Choroid plexus epithelial cell (primary cell): ENCODE measurements around the gene TOX2.
A peak's percentile ranks its signal among the peaks of the same experiment; 100 is the strongest.

Experiments used
- DNase-seq: peaks from one replicate; pipeline ENCODE4 v3.0.0-alpha.2; 2010; ENCODE audit warnings: low read depth
- H3K4me3 ChIP-seq: 2 replicates; pipeline ENCODE4 v1.5.1; 2011; ENCODE audit warnings: low read depth, mild to moderate bottlenecking, control low read depth, low read length, moderate library complexity
- CTCF ChIP-seq: conservative IDR thresholded peaks from 2 replicates; pipeline ENCODE4 v1.5.1; 2011; ENCODE audit warnings: low read depth, mild to moderate bottlenecking, control low read depth, inconsistent platforms, low read length, moderate library complexity

The TOX2 gene

GRCh38 chr20:43938932-43939761 lies 24.5 kb downstream of the TOX2 start:
- no peak overlapping the region for H3K4me3 ChIP-seq
- no peak for TF ChIP-seq CTCF
- peak; percentile 100 for DNase-seq

GRCh38 chr20:43939762-43940121 lies 25.1 kb downstream of the TOX2 start:
- TF ChIP-seq CTCF, result no peak
- no peak overlapping the region for H3K4me3 ChIP-seq
- peak; percentile 41 for DNase-seq

GRCh38 chr20:43940518-43941225 lies 26.0 kb downstream of the TOX2 start:
- H3K4me3 ChIP-seq, result no peak overlapping the region
- no peak for TF ChIP-seq CTCF
- no peak for DNase-seq

GRCh38 chr20:43941476-43942200 lies 27.0 kb downstream of the TOX2 start:
- no peak overlapping the region for H3K4me3 ChIP-seq
- peak; percentile 75 for DNase-seq
- no peak for TF ChIP-seq CTCF

- TF ChIP-seq CTCF, result no peak
Observed at GRCh38 chr20:43942201-43942590, 27.5 kb downstream of the TOX2 start.

GRCh38 chr20:43942667-43943285 lies 28.1 kb downstream of the TOX2 start:
- no peak for TF ChIP-seq CTCF
- DNase-seq, result peak; percentile 89
- no peak overlapping the region for H3K4me3 ChIP-seq

More at GRCh38 chr20:43942201-43942590, 27.5 kb downstream of the TOX2 start:
- DNase-seq, result no peak
- no peak overlapping the region for H3K4me3 ChIP-seq
